IMR-90 (cell line): ENCODE results near the gene GUCY2C. TPM values are rescaled to one million over a fixed set of nuclear protein-coding genes. Genes with fewer than 3 reads are reported as not detected.

Experiments used
- ATAC-seq: fragments of 200-7000 bp; cut with Tn5 transposase; 2 replicates; pipeline ENCODE4 v1.9.1; 2020; ENCODE audit warnings: low read depth, mild to moderate bottlenecking, moderate library complexity
- BruUV-seq: library from RNA; stranded (reverse); fragments of 400-500 nt; replicated peaks from 2 replicates; lab custom pipeline; 2021; lab: Mats Ljungman, UMichigan
- CTCF ChIA-PET: fragments of 300-600 bp; formaldehyde crosslinking; extraction: SDS; loops from one replicate; lab custom pipeline; 2021; ENCODE audit warnings: antibody characterized with exemption; lab: Yijun Ruan, JAX
- POLR2A ChIA-PET: fragments of 300-600 bp; sonication (Branson Sonifier 250); formaldehyde crosslinking; loops from one replicate; lab custom pipeline; 2022; ENCODE audit warnings: antibody characterized with exemption; ENCODE audit not compliant: unreplicated experiment; lab: Charles Lee
- DNase-seq: peaks from one replicate; pipeline ENCODE4 v3.0.0; 2013
- H2AFZ ChIP-seq: replicated peaks from 2 replicates; pipeline ENCODE3; 2013; ENCODE audit warnings: low read length, mild to moderate bottlenecking; ENCODE audit not compliant: poor library complexity
- H2AK5ac ChIP-seq: 2 replicates; pipeline ENCODE4 v1.6.1; 2013; ENCODE audit warnings: low read depth, low read length, inconsistent platforms
- H2AK9ac ChIP-seq: replicated peaks from 2 replicates; pipeline ENCODE3; 2013; ENCODE audit warnings: mild to moderate bottlenecking, low read depth, low read length, moderate library complexity; ENCODE audit not compliant: poor library complexity
- H2BK120ac ChIP-seq: 2 replicates; pipeline ENCODE4 v1.6.1; 2013; ENCODE audit warnings: low read depth, low read length, inconsistent platforms
- H2BK15ac ChIP-seq: 3 replicates; pipeline ENCODE4 v1.6.1; 2013; ENCODE audit warnings: low read depth, low read length, inconsistent platforms
- H2BK20ac ChIP-seq: 2 replicates; pipeline ENCODE4 v1.6.1; 2013; ENCODE audit warnings: low read depth, mild to moderate bottlenecking, inconsistent platforms, low read length, moderate library complexity
- H2BK5ac ChIP-seq: 2 replicates; pipeline ENCODE4 v1.6.1; 2013; ENCODE audit warnings: mild to moderate bottlenecking, low read depth, low read length, inconsistent platforms; ENCODE audit not compliant: poor library complexity, severe bottlenecking
- H3K14ac ChIP-seq: replicated peaks from 2 replicates; pipeline ENCODE4 v1.6.1; 2013; ENCODE audit warnings: low read depth, low read length, inconsistent platforms
- H3K18ac ChIP-seq: 2 replicates; pipeline ENCODE4 v1.6.1; 2013; ENCODE audit warnings: low read depth, low read length, control low read depth
- H3K23ac ChIP-seq: 2 replicates; pipeline ENCODE4 v1.6.1; 2013; ENCODE audit warnings: low read depth, low read length, inconsistent platforms
- H3K27ac ChIP-seq: 2 replicates; pipeline ENCODE4 v1.5.1; 2013; ENCODE audit warnings: mild to moderate bottlenecking, control low read depth, low read length; ENCODE audit not compliant: insufficient read depth
- H3K27me3 ChIP-seq: 2 replicates; pipeline ENCODE4 v1.6.1; 2013; ENCODE audit warnings: low read length; ENCODE audit not compliant: control insufficient read depth, insufficient read depth
- H3K36me3 ChIP-seq: 2 replicates; pipeline ENCODE4 v1.6.1; 2013; ENCODE audit warnings: low read length, mixed read lengths; ENCODE audit not compliant: control insufficient read depth, insufficient read depth
- H3K4ac ChIP-seq: 2 replicates; pipeline ENCODE4 v1.6.1; 2013; ENCODE audit warnings: low read depth, low read length, inconsistent platforms
- H3K4me1 ChIP-seq: 2 replicates; pipeline ENCODE4 v1.6.1; 2013; ENCODE audit warnings: low read length, mixed read lengths; ENCODE audit not compliant: control insufficient read depth, insufficient read depth
- H3K4me2 ChIP-seq: 2 replicates; pipeline ENCODE4 v1.6.1; 2013; ENCODE audit warnings: low read depth, mild to moderate bottlenecking, control low read depth, low read length, moderate library complexity
- H3K4me3 ChIP-seq: 2 replicates; pipeline ENCODE4 v1.5.1; 2013; ENCODE audit warnings: low read depth, mild to moderate bottlenecking, control low read depth, low read length, moderate library complexity; ENCODE audit not compliant: insufficient read depth
- H3K56ac ChIP-seq: 2 replicates; pipeline ENCODE4 v1.6.1; 2013; ENCODE audit warnings: low read length, inconsistent platforms; ENCODE audit not compliant: insufficient read depth; ENCODE audit errors: extremely low read depth
- H3K79me1 ChIP-seq, 2 experiments: 2 replicates each; pipeline ENCODE4 v1.6.1; 2013; ENCODE audit warnings: low read length in 2 of 2, inconsistent platforms in 1 of 2, low read depth in 1 of 2
- H3K9ac ChIP-seq: 2 replicates; pipeline ENCODE4 v1.6.1; 2013; ENCODE audit warnings: low read depth, low read length, control low read depth
- H3K9me1 ChIP-seq: 2 replicates; pipeline ENCODE4 v1.6.1; 2013; ENCODE audit warnings: low read length, inconsistent platforms; ENCODE audit not compliant: insufficient read depth
- H3K9me3 ChIP-seq: 2 replicates; pipeline ENCODE4 v1.6.1; 2013; ENCODE audit warnings: low read length; ENCODE audit not compliant: control insufficient read depth, insufficient read depth
- H4K20me1 ChIP-seq: 2 replicates; pipeline ENCODE4 v1.6.1; 2013; ENCODE audit warnings: low read length, inconsistent platforms; ENCODE audit not compliant: insufficient read depth
- H4K5ac ChIP-seq: 2 replicates; pipeline ENCODE4 v1.6.1; 2013; ENCODE audit warnings: mild to moderate bottlenecking, low read depth, low read length, control low read depth
- H4K8ac ChIP-seq, 2 experiments: 2 replicates each; pipeline ENCODE4 v1.6.1; 2013; ENCODE audit warnings: low read depth in 2 of 2, low read length in 2 of 2, control low read depth in 1 of 2, inconsistent platforms in 1 of 2
- H4K91ac ChIP-seq: 2 replicates; pipeline ENCODE4 v1.6.1; 2013; ENCODE audit warnings: low read depth, low read length, inconsistent platforms; ENCODE audit not compliant: insufficient read depth
- BHLHE40 ChIP-seq: fragments of 150-350 bp; IDR thresholded peaks from 2 replicates; pipeline ENCODE4 v1.6.1; 2016; ENCODE audit warnings: mild to moderate bottlenecking, low read depth, low read length
- CEBPB ChIP-seq: IDR thresholded peaks from 2 replicates; pipeline ENCODE4 v1.6.1; 2012; ENCODE audit warnings: low read depth, low read length, improper control_type of control experiment
- CHD1 ChIP-seq: IDR thresholded peaks from 2 replicates; pipeline ENCODE4 v1.6.1; 2012; ENCODE audit warnings: low read depth, low read length, improper control_type of control experiment
- CTCF ChIP-seq: conservative IDR thresholded peaks from 2 replicates; pipeline ENCODE4 v1.5.1; 2012; ENCODE audit warnings: mild to moderate bottlenecking, low read depth, low read length, improper control_type of control experiment
- ELK1 ChIP-seq: fragments of 150-350 bp; IDR thresholded peaks from 2 replicates; pipeline ENCODE4 v1.6.1; 2016; ENCODE audit warnings: low read depth, mild to moderate bottlenecking, low read length, moderate library complexity, borderline replicate concordance
- FOS ChIP-seq: fragments of 150-350 bp; IDR thresholded peaks from 2 replicates; pipeline ENCODE4 v1.6.1; 2016; ENCODE audit warnings: low read depth, low read length
- MAFK ChIP-seq: IDR thresholded peaks from 2 replicates; pipeline ENCODE4 v1.6.1; 2012; ENCODE audit warnings: low read depth, low read length, improper control_type of control experiment
- MAZ ChIP-seq: IDR thresholded peaks from 2 replicates; pipeline ENCODE4 v1.6.1; 2012; ENCODE audit warnings: low read depth, mild to moderate bottlenecking, low read length, improper control_type of control experiment, moderate library complexity, borderline replicate concordance
- MXI1 ChIP-seq: IDR thresholded peaks from 2 replicates; pipeline ENCODE4 v1.6.1; 2012; ENCODE audit warnings: low read depth, mild to moderate bottlenecking, low read length, moderate library complexity, borderline replicate concordance
- NFE2L2 ChIP-seq: fragments of 150-350 bp; IDR thresholded peaks from 2 replicates; pipeline ENCODE4 v1.6.1; 2016; ENCODE audit warnings: low read depth, mild to moderate bottlenecking, low read length
- POLR2A ChIP-seq: IDR thresholded peaks from 2 replicates; pipeline ENCODE4 v1.6.1; 2012; ENCODE audit warnings: mild to moderate bottlenecking, low read depth, low read length
- RAD21 ChIP-seq: IDR thresholded peaks from 2 replicates; pipeline ENCODE4 v1.6.1; 2012; ENCODE audit warnings: low read length, improper control_type of control experiment
- RCOR1 ChIP-seq: IDR thresholded peaks from 2 replicates; pipeline ENCODE4 v1.6.1; 2012; ENCODE audit warnings: mild to moderate bottlenecking, low read length, improper control_type of control experiment; ENCODE audit not compliant: insufficient replicate concordance
- RFX5 ChIP-seq: IDR thresholded peaks from 2 replicates; pipeline ENCODE4 v1.8.0; 2012; ENCODE audit warnings: low read depth, mild to moderate bottlenecking, low read length, moderate library complexity
- SMC3 ChIP-seq: fragments of 150-350 bp; IDR thresholded peaks from 2 replicates; pipeline ENCODE4 v1.6.1; 2016; ENCODE audit warnings: low read depth, mild to moderate bottlenecking, antibody characterized with exemption, low read length, moderate library complexity
- USF2 ChIP-seq: fragments of 150-350 bp; IDR thresholded peaks from 2 replicates; pipeline ENCODE4 v1.6.1; 2017; ENCODE audit warnings: mild to moderate bottlenecking, antibody characterized with exemption, low read length, low read depth
- WGBS, 2 experiments: methylation state at CpG; one replicate each; pipeline versions ENCODE4 v1.1.5 to v1.1.7; 2013; ENCODE audit warnings: missing lambda C conversion rate in 2 of 2; ENCODE audit not compliant: insufficient read length in 1 of 2; ENCODE audit errors: extremely low coverage in 2 of 2; 5-methylcytosine and 5-hydroxymethylcytosine counted together
- dilution Hi-C: fragments of 300-500 bp; cut with HindIII; formaldehyde crosslinking; loops from one replicate; pipeline ENCODE4 v1.14.3; 2018; ENCODE audit warnings: low sequenced_read_pairs; ENCODE audit not compliant: unreplicated experiment
- in situ Hi-C: fragments of 300-500 bp; cut with MboI; formaldehyde crosslinking; loops from 3 replicates; pipeline ENCODE4 v1.14.3; 2019; ENCODE audit warnings: low sequenced_read_pairs, inconsistent platforms, mixed read lengths
- intact Hi-C: fragments of 100-400 bp; cut with micrococcal nuclease; formaldehyde crosslinking; loops from 2 replicates; pipeline ENCODE4 v1.10.0; 2022
- polyA plus RNA-seq, 3 experiments: library from polyadenylated mRNA; depleted of rRNA; stranded (reverse); fragments of >200 nt; gene quantifications; 2 replicates each; pipeline ENCODE4 v1.2.3, GENCODE V29; 2012; ENCODE audit warnings: low replicate concordance in 1 of 3
- total RNA-seq: library from RNA; depleted of rRNA; stranded (reverse); fragments of >200 nt; gene quantifications from 2 replicates; pipeline ENCODE4 v1.2.3, GENCODE V29; 2012

The GUCY2C gene
- total and polyA plus RNA-seq, 2 of the 4 experiments (the other 2 are of a cell fraction) = not detected

- in situ Hi-C loops = no loop called here
- Histone ChIP-seq H3K9me3 (no peaks in the 10 kb centered on the region), H4K91ac (no peak overlapping the region), H3K14ac (no peak overlapping the region), H2BK120ac (no peak overlapping the region), H2AK9ac (no peak overlapping the region), H3K4me3 (no peak overlapping the region), H4K5ac (no peak overlapping the region), H3K4me2 (no peak overlapping the region), H2AK5ac (no peak overlapping the region), H2BK20ac (no peak overlapping the region), H3K36me3 (no peaks in the 10 kb centered on the region), H3K4ac (no peak overlapping the region), H2BK15ac (no peak overlapping the region), H3K4me1 (no peaks in the 10 kb centered on the region), H3K9me1 (no peaks in the 10 kb centered on the region), H3K56ac (no peak overlapping the region), H3K27me3 (no peaks in the 10 kb centered on the region), H4K20me1 (no peaks in the 10 kb centered on the region), H3K23ac (no peak overlapping the region), H3K79me1 (no peaks in the 10 kb centered on the region), H2BK5ac (no peak overlapping the region), H3K9ac (no peak overlapping the region), H3K27ac (no peak overlapping the region), H2AFZ (no peak overlapping the region), H4K8ac (no peak overlapping the region), H3K18ac (no peak overlapping the region)
- POLR2A ChIA-PET = no interaction called here
- intact Hi-C loops = no loop called here
- no peak for ATAC-seq
- CTCF ChIA-PET = no interaction called here
- TF ChIP-seq POLR2A = no peak
- no peak for TF ChIP-seq CTCF
- TF ChIP-seq CHD1 = no peak
- TF ChIP-seq FOS = no peak
- TF ChIP-seq CEBPB = no peak
- TF ChIP-seq MAZ = no peak
- TF ChIP-seq USF2 = no peak
- no peak for TF ChIP-seq NFE2L2
- TF ChIP-seq RAD21 = no peak
- TF ChIP-seq ELK1 = no peak
- no peak for TF ChIP-seq BHLHE40
- TF ChIP-seq MXI1 = no peak
- no peak for TF ChIP-seq RFX5
- no peak for TF ChIP-seq RCOR1
- no peak for TF ChIP-seq MAFK
- TF ChIP-seq SMC3 = no peak
- BruUV-seq = no TSS peak
- dilution Hi-C loops = no loop called here
- no peak for DNase-seq
- WGBS, 2 experiments = no CpG with 5 or more reads among the region's 2 CpGs
Measured at GRCh38 chr12:14681625-14682024, 14.8 kb downstream of the GUCY2C start.
